ENCODE results near the gene PLEKHH2.
A peak's percentile ranks its signal among the peaks of the same experiment; 100 is the strongest.
"Not testable (repeated sequence)": the region's sequence is repeated elsewhere in the genome, so short reads cannot be mapped to it uniquely, and the experiment has no call there.

Gene PLEKHH2

DNA sequence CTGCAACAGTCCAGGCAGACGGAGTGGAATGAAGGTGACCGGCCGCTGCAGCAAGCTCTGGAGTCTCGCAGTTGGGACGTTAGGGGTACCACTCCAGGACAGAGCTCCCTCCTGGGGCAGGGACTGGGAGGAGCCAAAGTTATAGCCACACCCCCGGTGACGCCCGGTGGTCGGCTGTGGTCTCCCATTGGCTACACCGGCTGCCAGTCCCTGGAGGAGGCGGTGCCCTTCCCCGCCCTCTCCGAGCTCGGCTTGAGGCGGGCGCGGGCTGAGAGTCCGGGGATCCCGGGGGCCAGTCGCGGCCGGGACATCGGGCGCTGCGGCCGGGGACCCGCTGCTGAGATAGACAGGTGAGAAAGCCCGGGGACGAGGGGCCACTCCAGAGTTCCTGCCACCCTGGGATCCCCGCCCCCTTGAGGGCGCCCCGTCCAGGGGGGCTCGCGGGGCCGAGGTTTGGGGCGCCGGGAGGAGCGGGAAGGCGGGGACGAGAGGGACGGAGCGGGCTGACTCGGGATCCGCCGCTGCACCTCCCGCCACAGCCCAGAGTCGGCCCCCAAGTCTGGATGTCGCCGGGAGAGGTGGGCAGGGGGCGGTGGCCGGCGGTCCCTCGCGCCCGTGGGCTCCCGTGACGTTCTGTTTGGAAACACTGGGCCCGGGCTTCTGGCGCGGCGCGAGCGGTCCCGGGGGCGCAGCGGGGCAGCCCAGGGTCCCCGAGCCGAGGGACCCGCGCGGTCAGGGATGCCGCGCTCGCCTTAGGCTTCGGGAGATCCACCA is at the start of gene PLEKHH2:
Gene PLEKHH2 (plus strand): TSS at position 231 of the 774 bp plus-strand sequence. CDS start 7,414 bp downstream, outside the sequence.
- DNase-seq, result peak; percentile 53

DNA sequence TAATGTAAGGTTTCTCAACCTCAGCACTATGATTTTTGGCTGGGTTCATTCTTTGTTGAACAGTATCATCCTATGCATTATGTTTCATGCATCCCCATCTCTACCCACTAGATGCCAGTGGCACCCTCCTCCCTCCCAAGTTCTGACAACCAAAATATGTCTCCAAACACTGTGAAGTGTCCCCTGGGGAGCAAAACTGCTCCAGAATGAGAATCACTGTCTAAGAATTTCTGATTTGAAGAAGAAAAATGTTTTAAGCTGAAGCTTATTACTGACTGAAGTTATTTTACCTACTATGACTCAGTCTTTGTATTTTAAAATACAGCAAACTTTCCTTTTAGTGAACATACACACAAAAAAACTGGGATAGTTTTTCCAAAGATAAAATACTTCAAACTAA is 44.6 kb upstream of the PLEKHH2 start:
- no peak for DNase-seq

DNA sequence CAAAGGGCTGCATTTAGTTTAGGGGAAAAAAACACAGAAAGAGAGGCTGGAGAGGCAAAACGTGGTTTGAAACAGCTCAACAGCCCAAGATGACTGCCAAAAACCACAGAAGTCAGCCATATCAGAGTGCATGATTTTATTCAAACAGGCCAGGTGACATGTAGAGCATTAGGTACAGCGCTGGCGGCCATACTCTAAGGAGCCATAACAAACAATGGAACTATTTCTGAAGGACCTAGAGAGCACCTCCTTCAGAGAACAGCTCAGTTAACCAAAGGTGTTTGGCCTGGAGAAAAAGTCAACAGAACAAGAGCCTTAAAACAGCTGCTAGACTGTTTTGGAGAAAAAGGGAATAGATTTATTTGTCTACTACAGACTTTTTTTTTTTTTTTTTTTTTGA is 43.8 kb upstream of the PLEKHH2 start:
- no peak for DNase-seq

DNA sequence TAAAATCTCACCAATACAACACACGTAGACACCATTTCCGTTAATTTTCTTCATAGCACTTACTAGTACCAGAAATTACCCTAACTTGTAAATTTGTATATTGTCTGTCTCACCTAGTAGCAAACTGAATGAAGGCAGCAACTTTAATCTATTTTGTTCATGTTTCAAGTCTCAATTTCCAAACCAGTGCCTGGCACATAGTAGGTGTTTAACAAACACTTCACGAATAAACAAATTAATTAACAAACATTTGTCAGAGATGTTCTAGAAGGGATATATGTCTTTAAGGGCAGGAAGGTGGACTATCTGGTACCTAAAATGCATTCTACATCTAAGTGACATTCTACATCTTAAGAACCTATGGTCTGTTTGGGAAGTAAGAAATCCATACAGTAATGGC is 42.2 kb upstream of the PLEKHH2 start:
- DNase-seq, result no peak

DNA sequence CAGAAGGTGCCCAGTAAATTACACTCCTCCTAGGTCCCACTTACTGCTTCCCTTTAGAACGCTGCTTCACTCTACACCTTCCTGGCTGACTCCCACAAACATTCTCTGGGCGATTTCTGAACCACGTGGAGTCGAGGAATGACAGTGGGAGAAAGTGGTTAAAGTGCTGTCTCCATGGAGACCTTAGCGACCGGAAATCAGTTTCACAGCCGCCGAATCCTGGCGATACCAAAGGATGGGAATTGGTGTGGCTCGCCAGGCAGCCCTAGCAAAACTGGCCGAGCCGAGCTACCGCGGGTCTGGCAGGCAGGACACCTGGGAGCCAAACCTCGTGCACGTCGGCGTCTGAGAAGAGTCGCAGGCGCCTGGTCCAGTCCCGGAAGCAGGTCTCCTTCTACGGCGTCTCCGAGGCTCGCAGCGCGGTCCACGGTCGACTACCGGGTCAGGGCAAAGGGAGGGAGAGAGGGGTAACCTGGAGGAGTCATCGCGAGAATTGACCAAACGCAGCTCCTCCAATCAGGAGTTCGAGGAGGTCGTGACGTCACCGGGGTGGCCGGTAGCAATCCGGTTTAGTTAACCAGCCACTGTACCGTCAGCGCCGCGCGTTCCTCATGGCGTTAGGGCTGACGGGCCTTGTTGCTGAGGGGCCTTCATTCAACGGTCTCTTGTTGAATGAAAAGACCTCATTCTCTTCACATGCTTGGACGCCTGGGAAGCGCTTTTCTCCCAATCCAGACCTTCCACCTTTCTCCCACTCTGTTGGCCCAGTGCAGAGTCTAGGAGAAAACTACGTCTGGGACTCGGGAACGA is 41.3 kb upstream of the PLEKHH2 start, which contains the start of gene THADA:
Gene THADA (minus strand): TSS at position 436 of the 810 bp plus-strand sequence. CDS start 3,646 bp downstream, outside the sequence.
- DNase-seq, result peak; percentile 95

DNA sequence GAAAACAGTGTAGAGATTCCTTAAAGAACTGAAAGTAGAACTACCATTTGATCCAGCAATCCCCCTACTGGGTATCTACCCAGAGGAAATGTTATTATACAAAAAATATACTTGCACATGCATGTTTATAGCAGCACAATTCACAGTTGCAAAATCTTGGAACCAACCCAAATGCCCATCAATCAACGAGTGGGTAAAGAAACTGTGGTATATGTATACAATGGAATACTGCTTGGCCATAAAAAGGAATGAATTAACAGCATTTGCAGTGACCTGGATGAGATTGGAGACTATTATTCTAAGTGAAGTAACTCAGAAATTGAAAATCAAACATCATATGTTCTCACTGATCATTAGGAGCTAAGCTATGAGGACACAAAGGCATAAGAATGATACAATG is 36.5 kb upstream of the PLEKHH2 start:
- DNase-seq, result not testable (repeated sequence)

DNA sequence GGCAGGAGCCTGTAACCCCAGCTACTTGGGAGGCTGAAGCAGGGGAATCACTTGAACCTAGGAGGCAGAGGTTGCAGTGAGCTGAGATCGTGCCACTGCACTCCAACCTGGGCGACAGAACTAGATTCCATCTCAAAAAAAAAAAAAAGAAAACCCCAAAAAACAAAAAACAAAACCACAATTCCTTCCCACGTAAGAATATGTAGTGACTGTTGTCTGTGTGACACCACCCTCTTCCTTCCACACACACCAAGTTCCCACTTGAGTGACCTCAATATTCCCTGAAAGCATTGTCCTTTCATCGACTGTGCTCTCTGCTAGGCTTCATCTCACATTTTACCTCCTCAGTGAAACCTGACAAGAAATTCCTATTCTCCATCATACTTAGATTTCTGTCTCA is 32.4 kb upstream of the PLEKHH2 start:
- no peak for DNase-seq

DNA sequence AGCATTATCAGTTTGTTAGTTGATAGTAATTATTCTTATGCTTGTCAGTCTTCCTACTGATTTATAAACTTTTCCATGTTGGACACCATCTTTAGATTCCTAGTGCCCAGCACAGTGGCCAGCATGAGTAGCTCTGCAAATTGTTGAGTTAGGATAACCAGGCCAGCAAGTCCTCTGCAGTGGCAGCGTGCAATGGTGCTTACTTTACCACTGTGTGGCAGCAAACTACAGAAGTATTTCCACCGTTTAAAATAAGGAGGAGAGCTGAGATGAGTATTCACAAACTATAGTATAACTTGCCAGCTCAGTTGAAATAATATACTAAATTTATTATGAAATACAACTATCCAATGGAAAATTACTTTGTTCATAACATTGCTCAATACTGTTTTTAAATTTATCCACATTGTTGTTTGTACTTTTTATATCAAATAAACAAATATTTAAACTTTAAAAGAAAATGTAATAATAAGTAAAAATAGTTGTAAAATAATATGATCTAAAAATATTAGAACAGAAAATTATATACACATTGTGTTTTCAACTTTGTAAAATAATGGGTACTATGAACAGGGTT is 31.9 kb upstream of the PLEKHH2 start:
- DNase-seq, result peak; percentile 33

DNA sequence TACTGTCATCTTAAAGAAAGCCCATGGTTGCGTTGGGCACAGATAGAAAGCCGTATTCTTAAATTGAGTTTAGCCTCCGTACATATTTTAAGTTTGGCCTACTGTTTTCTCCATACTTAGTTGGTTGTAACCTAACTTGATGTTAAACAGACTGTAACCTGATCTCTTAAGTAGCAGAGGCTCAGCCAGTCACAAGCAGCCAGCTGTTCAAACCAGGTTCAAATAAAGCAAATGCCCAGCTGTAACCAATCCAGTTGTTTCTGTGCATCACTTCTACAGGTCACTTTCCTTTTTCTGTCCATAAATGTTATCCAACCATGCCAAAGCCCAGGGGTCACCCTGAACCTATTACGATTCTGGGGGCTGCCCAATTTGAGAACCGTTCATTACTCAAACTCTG is 31.2 kb upstream of the PLEKHH2 start:
- no peak for DNase-seq

DNA sequence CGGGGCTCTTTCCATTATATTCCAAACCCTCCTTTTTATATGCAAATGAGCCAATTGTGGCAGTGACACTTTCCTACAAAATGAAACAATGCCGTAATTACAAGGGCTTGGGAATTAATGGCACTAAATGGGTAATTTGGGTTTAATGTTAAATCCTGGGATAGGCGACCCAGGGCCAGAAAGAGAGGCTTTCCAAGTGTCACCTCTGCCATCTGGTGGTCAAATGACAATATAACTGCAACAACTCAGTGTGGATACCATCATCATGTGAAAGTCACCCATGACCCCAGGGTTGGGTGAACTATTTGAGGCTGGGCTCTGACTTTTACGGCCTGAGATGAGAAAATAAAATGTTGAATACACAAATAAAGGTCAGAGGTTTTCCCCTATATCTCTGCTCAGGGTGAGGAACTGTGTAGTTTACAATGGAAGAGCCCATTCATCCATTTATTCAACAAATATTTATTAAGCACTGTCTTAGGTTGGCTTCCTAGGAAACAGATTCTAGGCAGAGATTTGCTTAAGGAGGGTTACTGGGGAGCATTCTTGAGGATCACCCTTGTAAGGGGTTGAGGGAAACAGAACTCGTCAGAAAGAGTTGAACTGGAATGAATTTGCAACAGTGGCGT is 27.7 kb upstream of the PLEKHH2 start:
- DNase-seq, result peak; percentile 64

DNA sequence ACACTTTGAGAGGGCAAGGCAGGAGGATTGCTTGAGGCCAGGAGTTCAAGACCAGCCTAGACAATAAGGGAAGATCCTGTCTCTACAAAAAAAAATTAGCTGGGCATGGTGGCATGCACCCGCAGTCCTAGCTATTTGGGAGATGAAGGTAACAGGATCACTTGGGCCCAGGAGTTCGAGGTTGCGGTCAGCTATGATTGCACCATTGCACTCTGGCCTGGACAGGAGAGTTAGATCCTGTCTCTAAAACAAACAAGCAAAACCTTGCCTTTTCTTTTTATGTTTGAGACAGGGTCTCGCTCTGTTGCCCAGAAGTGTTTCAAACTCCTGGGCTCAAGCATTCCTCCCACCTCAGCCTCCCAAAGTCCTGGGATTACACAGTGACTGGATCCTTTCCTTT is 26.7 kb upstream of the PLEKHH2 start:
- DNase-seq, result no peak

DNA sequence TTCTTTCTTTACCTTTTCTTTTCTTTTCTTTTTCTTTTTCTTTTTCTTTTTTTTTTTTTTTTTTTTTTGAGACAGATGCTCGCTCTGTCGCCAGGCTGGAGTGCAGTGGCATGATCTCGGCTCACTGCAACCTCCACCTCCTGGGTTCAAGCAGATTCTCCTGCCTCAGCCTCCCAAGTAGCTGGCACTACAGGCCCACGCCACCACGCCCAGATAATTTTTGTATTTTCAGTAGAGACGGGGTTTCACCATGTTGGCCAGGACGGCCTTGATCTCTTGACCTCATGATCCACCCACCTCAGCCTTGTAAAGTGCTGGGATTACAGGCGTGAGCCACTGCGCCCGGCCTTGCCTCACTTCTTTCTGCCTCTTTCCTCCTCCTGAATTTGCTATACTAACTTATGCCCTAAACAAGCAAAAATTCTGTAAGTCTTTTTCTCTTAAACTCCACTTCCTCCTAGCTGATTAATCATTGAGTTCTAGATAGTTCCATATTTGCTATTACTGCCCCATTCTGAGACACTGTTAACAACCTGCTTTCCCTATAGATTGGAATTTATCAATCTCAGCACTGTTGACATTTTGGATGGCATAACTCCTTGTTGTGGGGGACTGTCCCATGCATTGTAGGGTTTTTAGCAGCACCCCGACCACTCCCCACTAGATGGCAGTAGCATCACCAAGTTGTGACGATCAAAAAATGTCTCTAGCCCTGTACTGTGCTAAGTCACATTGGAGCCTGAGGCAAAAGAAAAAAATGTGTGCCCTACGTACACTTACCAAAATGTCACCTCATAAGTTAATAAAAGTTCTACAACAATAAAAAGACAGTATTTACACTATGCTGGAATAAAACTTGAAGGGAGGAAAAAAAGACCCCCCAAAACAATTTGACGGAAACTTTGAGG is 24.8 kb upstream of the PLEKHH2 start:
- DNase-seq, result peak; percentile 73

DNA sequence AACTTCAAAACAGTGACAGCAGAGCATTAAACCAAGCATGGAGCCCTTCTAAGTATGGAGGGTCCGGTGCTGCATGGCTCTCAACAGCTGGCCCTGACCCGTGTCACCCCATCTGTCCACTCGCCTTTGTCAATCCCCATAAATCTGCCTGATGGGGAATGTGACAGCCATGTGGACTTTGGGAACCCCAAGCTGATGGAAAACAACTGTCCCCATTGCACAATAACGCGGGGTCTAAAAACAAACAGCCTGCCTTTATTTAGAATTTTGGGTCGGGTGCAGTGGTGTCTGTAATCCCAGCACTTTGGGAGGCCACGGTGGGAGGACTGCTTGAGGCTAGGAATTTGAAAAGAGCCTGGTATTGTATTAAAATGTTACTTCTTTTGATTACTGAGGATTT is 24.1 kb upstream of the PLEKHH2 start:
- DNase-seq, result no peak

DNA sequence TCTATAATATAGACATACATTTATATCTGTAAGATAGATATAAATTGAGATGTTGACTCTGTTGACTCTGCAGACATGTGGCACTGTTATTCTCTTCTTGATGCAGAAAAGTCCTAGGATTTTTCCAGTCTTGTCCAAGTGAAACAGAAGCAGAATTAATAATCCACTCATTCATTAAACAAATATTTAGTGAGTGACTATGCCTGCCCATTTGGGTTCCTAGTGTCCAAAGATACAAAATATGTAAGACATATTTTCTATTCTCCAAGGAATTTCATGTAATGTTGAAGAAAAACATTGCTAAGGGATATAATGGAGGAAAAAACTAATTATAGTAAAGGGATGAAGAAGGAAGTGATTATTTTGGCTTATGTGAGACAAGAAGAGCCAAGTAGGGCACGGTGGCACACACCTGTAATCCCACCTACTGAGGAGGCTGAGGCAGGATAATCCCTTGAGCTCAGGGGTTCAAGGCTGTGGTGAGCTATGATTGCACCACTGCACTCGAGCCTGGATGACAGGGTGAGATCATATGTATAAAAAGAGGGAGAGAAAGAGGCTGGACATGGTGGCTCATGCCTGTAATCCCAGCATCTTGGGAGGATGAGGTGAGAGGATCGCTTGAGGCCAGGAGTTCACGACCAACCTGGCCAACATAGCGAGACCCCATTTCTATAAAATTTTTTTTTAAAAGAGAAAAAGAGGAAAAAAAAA is 19.9 kb upstream of the PLEKHH2 start:
- no peak for DNase-seq

DNA sequence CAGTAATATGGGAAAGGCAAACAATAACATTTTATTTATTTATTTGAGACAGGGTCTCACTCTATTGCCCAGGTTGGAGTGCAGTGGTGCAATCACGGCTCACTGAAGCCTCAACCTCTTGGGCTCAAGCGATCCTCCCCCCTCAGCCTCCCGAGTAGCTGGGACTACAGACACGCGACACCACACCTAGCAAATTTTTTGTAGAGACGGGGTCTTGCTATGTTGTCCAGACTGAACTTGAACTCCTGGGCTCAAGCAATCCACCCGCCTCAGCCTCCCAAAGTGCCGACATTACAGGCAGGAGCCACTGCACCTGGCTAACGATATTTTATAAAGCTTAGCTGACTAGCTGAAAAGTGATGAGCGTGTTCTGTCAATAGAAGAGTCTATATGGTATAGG is 17.5 kb upstream of the PLEKHH2 start:
- DNase-seq, result no peak

DNA sequence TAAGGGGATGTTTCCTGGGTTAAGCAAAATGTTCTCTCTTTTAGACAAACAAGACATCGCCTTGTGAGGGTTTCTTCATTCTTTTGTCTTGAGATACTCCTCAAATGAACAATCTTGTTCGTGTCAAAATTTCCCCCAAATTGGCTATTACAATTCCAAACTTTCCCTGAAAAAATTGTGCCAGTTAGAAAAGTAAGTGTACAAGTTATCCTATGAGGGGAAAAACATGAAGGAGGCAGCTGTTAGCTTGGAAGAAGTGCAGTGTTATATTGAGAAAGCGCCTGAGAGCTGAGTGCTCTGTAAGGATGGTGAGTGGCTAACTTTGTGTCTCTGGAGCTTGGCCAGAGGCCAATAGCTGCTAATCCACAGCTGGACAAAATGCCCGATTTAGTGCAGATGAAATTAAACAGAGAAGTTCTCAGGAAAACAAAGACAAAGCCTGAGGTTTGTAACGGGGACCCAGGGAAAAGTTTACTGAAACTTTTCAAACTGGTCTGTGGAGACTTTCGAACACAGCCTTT is 14.1 kb upstream of the PLEKHH2 start:
- no peak for DNase-seq

DNA sequence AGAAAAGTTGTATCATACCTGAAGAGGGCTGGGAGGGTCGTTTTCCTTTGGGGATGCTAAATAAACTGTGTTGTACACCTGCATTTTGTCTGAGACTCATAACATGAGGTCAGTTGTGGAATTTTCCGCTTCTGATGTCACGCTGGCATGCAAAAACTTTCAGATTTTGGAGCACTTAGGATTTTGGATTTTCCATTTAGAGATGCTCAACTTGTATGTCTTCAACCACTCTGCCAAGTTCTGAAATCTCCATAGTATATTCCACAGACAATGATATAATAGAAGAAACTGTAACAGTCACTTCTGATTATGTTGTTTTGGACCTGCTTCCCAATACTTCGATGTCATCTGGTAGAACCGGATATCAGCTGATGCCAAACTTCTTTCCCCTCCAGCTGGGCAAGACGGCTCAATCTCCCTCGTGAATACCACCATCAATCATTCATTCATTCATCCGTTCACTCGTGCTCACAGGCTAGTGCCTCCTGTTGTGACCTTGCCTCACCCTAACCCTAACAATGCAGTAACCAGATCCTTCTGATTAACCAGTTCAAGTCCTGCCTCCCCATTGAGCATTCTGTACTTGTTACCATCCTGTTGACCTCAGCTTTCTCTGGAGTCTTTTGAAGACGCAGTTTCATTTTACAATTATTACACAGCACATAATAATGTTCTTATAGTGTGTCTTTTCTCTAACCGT is 5.3 kb upstream of the PLEKHH2 start:
- DNase-seq, result no peak

DNA sequence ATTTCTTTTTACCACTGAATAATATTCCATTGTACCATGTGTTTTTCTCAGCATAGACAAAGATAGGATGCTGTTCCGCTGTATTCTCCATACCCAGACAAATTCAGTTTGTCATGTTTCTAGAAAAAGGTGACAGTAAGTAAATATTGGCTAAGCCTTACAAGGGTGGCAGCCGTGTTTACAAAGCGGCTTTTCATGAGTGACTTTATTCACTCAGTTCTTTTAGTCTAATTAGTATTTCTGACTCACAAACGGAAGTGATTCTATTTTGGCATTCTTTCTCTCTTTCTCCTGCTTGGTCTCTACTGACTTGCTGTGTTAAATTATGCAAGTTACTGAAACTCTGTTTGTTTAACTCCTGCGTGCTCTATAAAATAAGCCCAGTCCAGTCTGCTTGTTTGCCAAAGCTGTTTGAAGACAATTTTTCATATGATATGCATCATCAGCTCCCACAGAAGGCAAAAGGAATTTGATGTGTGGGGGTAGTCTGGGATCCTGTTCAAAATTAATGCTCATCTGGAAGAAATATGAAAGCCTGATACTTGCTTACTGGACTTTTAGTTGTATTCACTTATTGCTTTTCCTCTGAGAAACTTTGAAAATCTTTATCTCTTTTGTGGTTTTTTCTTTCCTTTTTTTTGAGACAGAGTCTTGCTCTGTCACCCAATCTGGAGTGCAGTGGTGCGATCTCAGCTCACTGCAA is 2.3 kb upstream of the PLEKHH2 start:
- DNase-seq, result no peak

DNA sequence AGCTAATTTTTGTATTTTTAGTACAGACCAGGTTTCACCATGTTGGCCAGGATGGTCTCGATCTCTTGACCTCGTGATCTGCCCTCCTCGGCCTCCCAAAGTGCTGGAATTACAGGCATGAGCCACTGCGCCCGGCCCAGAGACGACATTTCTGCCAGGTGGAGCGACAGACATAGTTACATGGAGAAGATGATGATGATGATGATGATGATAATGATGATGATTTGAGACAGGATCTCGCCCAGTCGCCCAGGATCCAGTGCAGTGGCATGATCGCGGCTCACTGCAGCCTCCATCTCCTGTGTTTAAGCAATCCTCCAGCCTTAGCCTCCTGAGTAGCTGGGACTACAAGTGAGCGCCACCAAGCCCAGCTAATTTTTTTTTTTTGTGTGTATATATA is 907 bp upstream of the PLEKHH2 start:
- DNase-seq, result not testable (repeated sequence)

DNA sequence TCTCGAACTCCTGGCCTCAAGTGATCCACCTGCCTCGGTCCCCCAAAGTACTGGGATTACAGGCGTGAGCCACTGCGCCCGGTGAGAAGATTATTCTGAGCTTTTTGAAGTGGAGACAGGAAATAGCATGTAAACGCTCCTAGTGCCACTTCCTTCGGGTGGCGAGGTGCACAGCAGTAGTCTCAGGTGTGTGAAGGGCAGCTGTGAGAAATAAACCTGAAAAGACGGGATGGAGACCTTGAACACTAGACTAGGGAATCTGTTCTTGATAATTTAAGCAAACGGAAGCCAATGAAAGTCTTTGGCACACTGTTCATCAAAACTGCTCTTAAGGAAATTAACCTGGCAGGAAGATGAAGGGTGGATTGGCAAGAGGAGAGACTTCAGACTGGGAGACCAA is 439 bp upstream of the PLEKHH2 start:
- DNase-seq, result no peak

All from NCI-H1694 treated with DMSO at 0.1 percent for 48 hours (cell line).